ENCODE results near the gene UQCC3. TPM values are rescaled to one million over a fixed set of nuclear protein-coding genes. Genes with fewer than 3 reads are reported as not detected.
A peak's percentile ranks its signal among the peaks of the same experiment; 100 is the strongest.

The UQCC3 gene
- total and polyA plus RNA-seq, 4 donors = 3.0 to 12.7 (median 5.3) TPM

DNA sequence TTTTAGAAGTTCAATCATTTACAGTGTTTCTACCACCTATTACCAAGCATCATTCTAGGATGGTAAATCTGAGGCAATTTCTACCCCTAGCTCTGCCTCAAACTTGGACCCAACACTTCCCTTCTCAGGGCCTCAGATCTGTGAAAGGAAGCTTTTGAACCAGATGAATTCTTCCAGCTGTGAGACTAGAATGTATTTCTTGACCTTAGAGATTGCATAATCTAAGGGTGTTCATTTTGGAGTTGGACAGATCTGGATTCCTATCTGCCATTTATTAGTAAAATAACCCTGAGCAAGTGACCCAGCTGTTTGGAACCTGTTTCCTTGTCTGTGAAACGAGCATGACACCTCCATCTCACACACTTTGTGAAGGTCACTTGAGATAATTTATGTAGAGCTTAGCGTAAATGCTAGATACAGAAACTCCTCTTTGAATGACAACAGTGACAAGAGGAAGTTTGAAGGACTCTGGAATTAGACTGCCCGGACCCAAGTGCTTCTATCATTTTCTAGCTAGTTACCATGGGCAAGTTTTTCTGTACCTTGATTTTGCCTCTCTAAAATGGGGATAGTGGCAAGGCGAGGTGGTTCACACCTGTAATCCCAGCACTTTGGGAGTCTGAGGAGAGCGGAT is 14.6 kb upstream of the UQCC3 start:
- intact Hi-C loops (cut with DNase I) = no loop called here
- Histone ChIP-seq H3K4me1 (ENCODE audit: control insufficient read depth in 1 of 2, insufficient read depth in 2 of 2, low read length in 2 of 2) (peaks cover 0 to 4% of the 10 kb centered on the region in 2 donors), H3K9me3 (ENCODE audit: control insufficient read depth, low read length) (no peaks in the 10 kb centered on the region), H3K4me3 (ENCODE audit: low read length in 2 of 2) (no peak overlapping the region), H3K27ac (ENCODE audit: low read depth in 1 of 2, low read length in 2 of 2) (no peak overlapping the region), H3K27me3 (ENCODE audit: control insufficient read depth in 1 of 2, insufficient read depth in 2 of 2, low read length in 1 of 2) (no peaks in the 10 kb centered on the region), H3K36me3 (ENCODE audit: control insufficient read depth in 1 of 2, insufficient read depth in 2 of 2, low read length in 1 of 2) (no peaks in the 10 kb centered on the region)
- no peak for DNase-seq
- WGBS, 2 donors = 66 to 69% methylated on average over 5 of the region's 5 CpGs
- ATAC-seq (ENCODE audit: low FRiP score) = no peak

GRCh38 chr11:62664405-62665074 is 6.9 kb upstream of the UQCC3 start:
- DNase-seq = no peak
- Histone ChIP-seq H3K27me3 (ENCODE audit: control insufficient read depth in 1 of 2, insufficient read depth in 2 of 2, low read length in 1 of 2) (no peaks in the 10 kb centered on the region), H3K36me3 (ENCODE audit: control insufficient read depth in 1 of 2, insufficient read depth in 2 of 2, low read length in 1 of 2) (peaks cover 0 to 1% of the 10 kb centered on the region in 2 donors), H3K4me3 (ENCODE audit: low read length in 2 of 2) (peak overlapping the region; percentile 56 to 62), H3K27ac (ENCODE audit: low read depth in 1 of 2, low read length in 2 of 2) (peak overlapping the region in 1 of 2 donors; percentile 87), H3K9me3 (ENCODE audit: control insufficient read depth, low read length) (no peaks in the 10 kb centered on the region), H3K4me1 (ENCODE audit: control insufficient read depth in 1 of 2, insufficient read depth in 2 of 2, low read length in 2 of 2) (peaks cover 2 to 8% of the 10 kb centered on the region in 2 donors)
- peak; percentile 39 for ATAC-seq (ENCODE audit: low FRiP score)
- WGBS, 2 donors = 2 to 3% methylated on average over 36 of the region's 36 CpGs
- intact Hi-C loops (cut with DNase I) = loop anchor here in 1 of 2 donors (5.0 kb wide), 1 partner anchor 62 kb away; the partner anchor contains the start of gene MTA2

- Histone ChIP-seq H3K4me1 (ENCODE audit: control insufficient read depth in 1 of 2, insufficient read depth in 2 of 2, low read length in 2 of 2) (peaks cover 2 to 8% of the 10 kb centered on the region in 2 donors), H3K4me3 (ENCODE audit: low read length in 2 of 2) (peak within 1 kb of the TSS; percentile 56 to 62), H3K27ac (ENCODE audit: low read depth in 1 of 2, low read length in 2 of 2) (peak within 1 kb of the TSS; percentile 4 to 87), H3K27me3 (ENCODE audit: control insufficient read depth in 1 of 2, insufficient read depth in 2 of 2, low read length in 1 of 2) (no peaks in the 10 kb centered on the region), H3K9me3 (ENCODE audit: control insufficient read depth, low read length) (no peaks in the 10 kb centered on the region), H3K36me3 (ENCODE audit: control insufficient read depth in 1 of 2, insufficient read depth in 2 of 2, low read length in 1 of 2) (peaks cover 0 to 1% of the 10 kb centered on the region in 2 donors)
- DNase-seq (peak; percentile 97), ATAC-seq (ENCODE audit: low FRiP score) (peak; percentile 97)
- 0 to 1% methylated on average over 42 to 47 of the region's 47 CpGs for WGBS, 2 donors
- intact Hi-C loops (cut with DNase I) = loop anchor here in 1 of 2 donors (5.0 kb wide), 1 partner anchor 63 kb away; the partner anchor contains the start of gene MTA2
Observed at GRCh38 chr11:62665075-62665598, 6.3 kb upstream of the UQCC3 start, which contains the start of the genes C11orf98 and CSKMT. C11orf98 (minus strand) TSS chr11:62665210; CDS start chr11:62665169, 41 bp downstream. CSKMT (plus strand) TSS chr11:62665312; CDS start chr11:62665880, 568 bp downstream.

- Histone ChIP-seq H3K4me3 (ENCODE audit: low read length in 2 of 2) (peak overlapping the region; percentile 56 to 62), H3K27me3 (ENCODE audit: control insufficient read depth in 1 of 2, insufficient read depth in 2 of 2, low read length in 1 of 2) (no peaks in the 10 kb centered on the region), H3K4me1 (ENCODE audit: control insufficient read depth in 1 of 2, insufficient read depth in 2 of 2, low read length in 2 of 2) (peaks cover 2 to 8% of the 10 kb centered on the region in 2 donors), H3K9me3 (ENCODE audit: control insufficient read depth, low read length) (no peaks in the 10 kb centered on the region), H3K36me3 (ENCODE audit: control insufficient read depth in 1 of 2, insufficient read depth in 2 of 2, low read length in 1 of 2) (peaks cover 0 to 1% of the 10 kb centered on the region in 2 donors), H3K27ac (ENCODE audit: low read depth in 1 of 2, low read length in 2 of 2) (peak overlapping the region; percentile 4 to 73)
- DNase-seq = peak; percentile 72 to 84
- WGBS, 2 donors = 1 to 2% methylated on average over 39 of the region's 39 CpGs
- ATAC-seq (ENCODE audit: low FRiP score) = peak; percentile 68
- intact Hi-C loops (cut with DNase I) = loop anchor here in 1 of 2 donors (5.0 kb wide), 1 partner anchor 63 kb away; the partner anchor contains the start of gene MTA2
Observed at GRCh38 chr11:62665599-62666258, 5.7 kb upstream of the UQCC3 start.

DNA sequence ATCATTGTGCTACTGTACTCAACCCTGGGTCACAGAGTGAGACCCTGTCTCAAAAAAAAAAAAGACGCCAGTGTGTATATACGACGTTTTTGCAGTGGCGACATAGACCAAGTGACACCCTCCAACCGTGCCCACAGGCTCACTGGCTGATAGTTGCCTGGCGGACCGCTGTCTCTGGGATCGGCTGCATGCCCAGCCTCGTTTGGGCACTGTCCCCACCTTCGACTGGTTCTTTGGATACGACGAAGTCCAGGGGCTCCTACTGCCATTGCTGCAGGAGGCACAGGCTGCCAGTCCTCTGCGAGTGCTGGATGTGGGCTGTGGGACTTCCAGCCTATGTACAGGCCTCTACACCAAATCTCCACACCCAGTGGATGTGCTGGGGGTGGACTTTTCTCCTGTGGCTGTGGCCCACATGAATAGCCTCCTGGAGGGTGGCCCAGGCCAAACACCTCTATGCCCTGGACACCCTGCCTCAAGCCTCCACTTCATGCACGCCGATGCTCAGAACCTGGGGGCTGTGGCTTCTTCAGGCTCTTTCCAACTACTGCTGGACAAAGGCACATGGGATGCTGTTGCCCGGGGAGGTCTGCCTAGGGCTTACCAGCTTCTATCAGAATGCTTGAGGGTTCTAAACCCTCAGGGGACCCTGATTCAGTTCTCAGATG is 5.1 kb upstream of the UQCC3 start:
- ATAC-seq (ENCODE audit: low FRiP score) = no peak
- WGBS, 2 donors = 42 to 44% methylated on average over 16 of the region's 16 CpGs
- no peak for DNase-seq
- Histone ChIP-seq H3K36me3 (ENCODE audit: control insufficient read depth in 1 of 2, insufficient read depth in 2 of 2, low read length in 1 of 2) (peaks cover 0 to 1% of the 10 kb centered on the region in 2 donors), H3K9me3 (ENCODE audit: control insufficient read depth, low read length) (no peaks in the 10 kb centered on the region), H3K4me3 (ENCODE audit: low read length in 2 of 2) (peak overlapping the region; percentile 56 to 62), H3K4me1 (ENCODE audit: control insufficient read depth in 1 of 2, insufficient read depth in 2 of 2, low read length in 2 of 2) (peaks cover 2 to 8% of the 10 kb centered on the region in 2 donors), H3K27ac (ENCODE audit: low read depth in 1 of 2, low read length in 2 of 2) (peak overlapping the region in 1 of 2 donors; percentile 73), H3K27me3 (ENCODE audit: control insufficient read depth in 1 of 2, insufficient read depth in 2 of 2, low read length in 1 of 2) (no peaks in the 10 kb centered on the region)
- intact Hi-C loops (cut with DNase I) = loop anchor here in 1 of 2 donors (5.0 kb wide), 1 partner anchor 64 kb away; the partner anchor contains the start of gene MTA2

DNA sequence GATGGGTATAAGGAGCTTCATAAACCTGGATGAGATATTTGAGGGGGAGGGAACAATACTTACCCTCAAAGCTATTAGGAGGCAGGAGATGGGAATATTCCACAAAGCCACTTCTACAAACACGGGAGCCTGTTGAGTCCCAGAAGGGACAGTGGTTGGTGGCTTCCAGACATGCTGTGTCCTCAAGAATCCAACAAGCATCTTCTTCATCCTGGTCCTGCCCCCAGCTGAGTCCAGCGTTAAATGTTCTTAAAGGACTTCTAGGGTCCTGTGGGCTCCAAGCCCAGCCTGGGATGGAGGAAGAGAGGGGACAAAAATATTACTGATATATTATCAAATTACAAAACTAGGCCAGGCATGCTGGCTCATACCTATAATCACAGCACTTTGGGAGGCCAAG is 4.0 kb upstream of the UQCC3 start:
- H3K27ac ChIP-seq (ENCODE audit: low read depth in 1 of 2, low read length in 2 of 2) = no peak overlapping the region
- no peak for ATAC-seq (ENCODE audit: low FRiP score)
- H3K4me1 ChIP-seq (ENCODE audit: control insufficient read depth in 1 of 2, insufficient read depth in 2 of 2, low read length in 2 of 2) = peaks cover 2 to 8% of the 10 kb centered on the region in 2 donors
- H3K36me3 ChIP-seq (ENCODE audit: control insufficient read depth in 1 of 2, insufficient read depth in 2 of 2, low read length in 1 of 2) = peaks cover 0 to 1% of the 10 kb centered on the region in 2 donors
- H3K9me3 ChIP-seq (ENCODE audit: control insufficient read depth, low read length) = no peaks in the 10 kb centered on the region
- H3K4me3 ChIP-seq (ENCODE audit: low read length in 2 of 2) = no peak overlapping the region
- no peak for DNase-seq
- H3K27me3 ChIP-seq (ENCODE audit: control insufficient read depth in 1 of 2, insufficient read depth in 2 of 2, low read length in 1 of 2) = no peaks in the 10 kb centered on the region
- 75 to 82% methylated on average over 2 of the region's 2 CpGs for WGBS, 2 donors
- intact Hi-C loops (cut with DNase I) = loop anchor here in 1 of 2 donors (5.0 kb wide), 1 partner anchor 65 kb away; the partner anchor contains the start of gene MTA2

DNA sequence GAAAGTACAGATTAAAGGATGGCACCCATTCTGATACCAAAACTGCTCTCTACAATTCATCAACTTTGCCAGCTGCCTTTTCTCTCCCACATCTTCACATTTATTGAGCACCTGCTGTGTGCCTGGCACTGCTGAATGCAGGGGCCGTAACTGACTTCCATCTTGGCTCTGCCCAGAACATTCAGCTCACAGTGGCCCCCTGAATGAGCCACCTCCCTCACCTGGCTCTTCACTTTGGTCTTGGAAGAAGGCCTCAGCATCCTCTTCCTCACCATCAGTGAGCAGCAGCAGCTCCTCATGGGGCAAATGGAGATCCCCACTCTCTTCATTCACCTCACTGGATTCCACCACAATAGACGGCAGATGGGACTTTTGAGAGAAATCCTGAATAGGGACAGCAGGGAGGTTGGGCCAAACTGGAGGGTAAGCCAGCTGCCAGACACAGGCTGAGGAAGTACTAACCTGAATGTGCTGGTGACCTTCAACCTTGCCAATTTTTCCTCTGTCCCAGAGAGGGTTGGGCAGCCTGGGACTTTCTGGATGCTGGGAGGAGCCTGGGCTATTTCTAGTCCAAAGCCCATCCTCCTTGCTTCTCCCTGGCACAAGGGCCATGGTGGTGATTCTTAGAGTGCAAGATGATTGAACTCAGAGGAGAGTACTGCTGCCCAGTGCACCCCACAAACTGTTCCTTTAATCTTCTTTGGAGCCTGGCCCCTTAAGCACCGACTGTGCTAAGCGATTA is 1.9 kb upstream of the UQCC3 start:
- no peak overlapping the region for H3K27ac ChIP-seq (ENCODE audit: low read depth in 1 of 2, low read length in 2 of 2)
- WGBS, 2 donors = 78 to 80% methylated on average over 4 of the region's 4 CpGs
- intact Hi-C loops (cut with DNase I) = loop anchor here in 1 of 2 donors (5.0 kb wide), 2 partner anchors 38 to 67 kb away; partner anchors contain the start of genes BSCL2, GNG3 and MTA2
- H3K9me3 ChIP-seq (ENCODE audit: control insufficient read depth, low read length) = no peaks in the 10 kb centered on the region
- ATAC-seq (ENCODE audit: low FRiP score) = no peak
- DNase-seq = no peak
- H3K4me3 ChIP-seq (ENCODE audit: low read length in 2 of 2) = no peak overlapping the region
- no peaks in the 10 kb centered on the region for H3K27me3 ChIP-seq (ENCODE audit: control insufficient read depth in 1 of 2, insufficient read depth in 2 of 2, low read length in 1 of 2)
- no peaks in the 10 kb centered on the region for H3K36me3 ChIP-seq (ENCODE audit: control insufficient read depth in 1 of 2, insufficient read depth in 2 of 2, low read length in 1 of 2)
- peaks cover 2 to 8% of the 10 kb centered on the region in 2 donors for H3K4me1 ChIP-seq (ENCODE audit: control insufficient read depth in 1 of 2, insufficient read depth in 2 of 2, low read length in 2 of 2)
